MM.1S (cell line): ENCODE measurements around the gene HS3ST2.

Experiments used
- DNase-seq: peaks from one replicate; pipeline ENCODE4 v3.0.0-alpha.2; 2015
- H2AFZ ChIP-seq: fragments of 300-600 bp; sonication (generic); 2 replicates; pipeline ENCODE4 v1.6.0; 2016; ENCODE audit warnings: antibody characterized with exemption, low read length
- H3F3A ChIP-seq: fragments of 300-600 bp; sonication (generic); 2 replicates; pipeline ENCODE4 v1.6.1; 2016; ENCODE audit warnings: mild to moderate bottlenecking, antibody characterized with exemption, low read length, moderate library complexity, mixed read lengths; ENCODE audit not compliant: insufficient read depth
- H3K27ac ChIP-seq: fragments of 300-600 bp; sonication (generic); 2 replicates; pipeline ENCODE4 v1.5.1; 2016; ENCODE audit warnings: mild to moderate bottlenecking, low read length
- H3K27me3 ChIP-seq: fragments of 300-600 bp; sonication (generic); replicated peaks from 2 replicates; pipeline ENCODE4 v1.6.0; 2016; ENCODE audit warnings: low read length; ENCODE audit not compliant: insufficient read depth
- H3K36me3 ChIP-seq: fragments of 300-600 bp; sonication (generic); replicated peaks from 2 replicates; pipeline ENCODE4 v1.6.1; 2016; ENCODE audit warnings: mild to moderate bottlenecking, low read length, mixed read lengths; ENCODE audit not compliant: insufficient read depth
- H3K4me1 ChIP-seq: fragments of 300-600 bp; sonication (generic); 2 replicates; pipeline ENCODE4 v1.6.1; 2016; ENCODE audit warnings: low read length, mixed read lengths
- H3K4me2 ChIP-seq: fragments of 300-600 bp; sonication (generic); 2 replicates; pipeline ENCODE4 v1.6.0; 2016; ENCODE audit warnings: low read depth, low read length
- H3K4me3 ChIP-seq: fragments of 300-600 bp; sonication (generic); 2 replicates; pipeline ENCODE4 v1.5.1; 2016; ENCODE audit warnings: low read length, mixed read lengths
- H3K79me2 ChIP-seq: fragments of 300-600 bp; sonication (generic); 2 replicates; pipeline ENCODE4 v1.6.1; 2016; ENCODE audit warnings: mixed run types, low read length, mixed read lengths
- H3K9ac ChIP-seq: fragments of 300-600 bp; sonication (generic); 2 replicates; pipeline ENCODE4 v1.6.1; 2016; ENCODE audit warnings: low read length, mixed read lengths
- H3K9me2 ChIP-seq: fragments of 300-600 bp; sonication (generic); replicated peaks from 2 replicates; pipeline ENCODE4 v1.6.1; 2016; ENCODE audit warnings: mild to moderate bottlenecking, low read length, mixed read lengths; ENCODE audit not compliant: insufficient read depth
- H3K9me3 ChIP-seq: fragments of 300-600 bp; sonication (generic); replicated peaks from 2 replicates; pipeline ENCODE4 v1.6.1; 2016; ENCODE audit warnings: mild to moderate bottlenecking, low read length, mixed read lengths; ENCODE audit not compliant: insufficient read depth
- H4K20me1 ChIP-seq: fragments of 300-600 bp; sonication (generic); 2 replicates; pipeline ENCODE4 v1.6.1; 2016; ENCODE audit warnings: mild to moderate bottlenecking, low read length, moderate library complexity, mixed read lengths; ENCODE audit not compliant: insufficient read depth
- CTCF ChIP-seq: fragments of 300-600 bp; sonication (generic); IDR thresholded peaks from 2 replicates; pipeline ENCODE4 v1.5.1; 2016; ENCODE audit warnings: antibody characterized with exemption, low read length, mixed read lengths
- EZH2 ChIP-seq: fragments of 300-600 bp; sonication (generic); optimal IDR thresholded peaks from 2 replicates; pipeline ENCODE3; 2017; ENCODE audit warnings: low read depth, mild to moderate bottlenecking, antibody characterized with exemption, low read length, mixed read lengths
- EZH2phosphoT487 ChIP-seq: fragments of 300-600 bp; sonication (generic); IDR thresholded peaks from 2 replicates; pipeline ENCODE4 v1.6.1; 2018; ENCODE audit warnings: antibody characterized with exemption, low read length

The HS3ST2 gene

DNA sequence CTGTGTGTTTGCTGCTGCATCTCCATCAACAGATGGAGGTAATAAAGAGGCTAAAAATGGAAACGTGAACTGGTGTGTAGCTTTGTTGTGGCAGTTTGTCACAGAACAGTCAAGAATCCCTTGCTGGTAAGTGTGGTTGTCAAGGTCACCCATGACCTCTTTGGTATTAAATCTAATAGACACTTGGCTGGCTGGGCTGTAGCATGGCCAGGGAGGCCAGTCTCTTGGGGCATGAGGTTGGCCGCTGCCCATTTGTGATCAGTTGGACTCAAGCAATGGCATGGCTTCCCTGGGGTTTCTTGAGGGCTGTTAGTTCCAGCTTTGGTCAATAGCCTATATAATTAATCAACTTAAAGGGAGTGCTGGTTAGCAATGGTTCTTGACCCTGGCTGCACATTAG, 14.8 kb upstream of the HS3ST2 start:
- no peak overlapping the region for H2AFZ ChIP-seq
- TF ChIP-seq EZH2phosphoT487 (no peak), EZH2 (no peak), CTCF (no peak)
- H3K4me2 ChIP-seq, result no peak overlapping the region

GRCh38 chr16:22804893-22805292, 9.1 kb upstream of the HS3ST2 start:
- no peaks in the 10 kb centered on the region for H3F3A ChIP-seq
- no peaks in the 10 kb centered on the region; the same call in 1 of the 2 replicates for H3K9me2 ChIP-seq
- H2AFZ ChIP-seq, result no peak overlapping the region
- no peaks in the 10 kb centered on the region for H4K20me1 ChIP-seq
- H3K4me2 ChIP-seq, result no peak overlapping the region
- H3K27ac ChIP-seq, result no peak overlapping the region
- no peaks in the 10 kb centered on the region for H3K36me3 ChIP-seq
- peaks cover 1% of the 10 kb centered on the region for H3K4me1 ChIP-seq
- H3K79me2 ChIP-seq, result no peaks in the 10 kb centered on the region
- H3K4me3 ChIP-seq, result no peak overlapping the region
- no peaks in the 10 kb centered on the region for H3K9me3 ChIP-seq
- TF ChIP-seq CTCF, result no peak
- no peak for TF ChIP-seq EZH2phosphoT487
- TF ChIP-seq EZH2, result no peak
- no peak for DNase-seq
- no peaks in the 10 kb centered on the region for H3K27me3 ChIP-seq
- no peak overlapping the region for H3K9ac ChIP-seq

More for the DNA sequence above, 14.8 kb upstream of the HS3ST2 start:
- no peaks in the 10 kb centered on the region for H3K79me2 ChIP-seq
- H3K9me3 ChIP-seq, result no peaks in the 10 kb centered on the region
- no peak overlapping the region for H3K27ac ChIP-seq
- DNase-seq, result no peak
- H3K36me3 ChIP-seq, result no peaks in the 10 kb centered on the region
- H3K27me3 ChIP-seq, result no peaks in the 10 kb centered on the region
- no peak overlapping the region for H3K9ac ChIP-seq
- H3F3A ChIP-seq, result no peaks in the 10 kb centered on the region
- H4K20me1 ChIP-seq, result no peaks in the 10 kb centered on the region
- no peak overlapping the region for H3K4me3 ChIP-seq
- H3K4me1 ChIP-seq, result no peaks in the 10 kb centered on the region
- no peaks in the 10 kb centered on the region for H3K9me2 ChIP-seq

- no peak overlapping the region for H3K27ac ChIP-seq
- no peaks in the 10 kb centered on the region for H3K9me3 ChIP-seq
- H4K20me1 ChIP-seq, result no peaks in the 10 kb centered on the region
- no peak for TF ChIP-seq EZH2
- TF ChIP-seq EZH2phosphoT487, result no peak
- no peak for TF ChIP-seq CTCF
- no peaks in the 10 kb centered on the region for H3K27me3 ChIP-seq
- peaks cover 6% of the 10 kb centered on the region for H3K4me1 ChIP-seq
- no peak overlapping the region for H3K4me3 ChIP-seq
- no peaks in the 10 kb centered on the region for H3K79me2 ChIP-seq
- no peak for DNase-seq
- H3K9me2 ChIP-seq, result no peaks in the 10 kb centered on the region; the same call in 1 of the 2 replicates
- no peaks in the 10 kb centered on the region for H3F3A ChIP-seq
- H3K9ac ChIP-seq, result no peak overlapping the region
- no peak overlapping the region for H2AFZ ChIP-seq
- no peaks in the 10 kb centered on the region for H3K36me3 ChIP-seq
- H3K4me2 ChIP-seq, result no peak overlapping the region
These were observed 8.6 kb upstream of the HS3ST2 start for GRCh38 chr16:22805326-22805725.
